Ascending aorta (tissue), 2 donors: Measurements from ENCODE around the gene SYCE3. TPM values are rescaled to one million over a fixed set of nuclear protein-coding genes. Genes with fewer than 3 reads are reported as not detected.

Source experiments
- DNase-seq, 2 donors: peaks; one replicate each; pipeline ENCODE4 v3.0.0-alpha.2; 2019; ENCODE audit warnings: low spot score in 2 of 2
- H3K27ac ChIP-seq, 2 donors: fragments of 200-600 bp; sonication (generic); one replicate each; pipeline ENCODE4 v1.5.1; 2016 to 2017; ENCODE audit warnings: mild to moderate bottlenecking in 1 of 2
- H3K27me3 ChIP-seq: fragments of 200-600 bp; sonication (generic); one replicate; pipeline ENCODE4 v1.5.1; 2017
- H3K36me3 ChIP-seq, 2 donors: fragments of 200-600 bp; sonication (generic); one replicate each; pipeline ENCODE4 v1.5.1; 2016
- H3K4me1 ChIP-seq, 2 donors: fragments of 200-600 bp; sonication (generic); one replicate each; pipeline ENCODE4 v1.5.1; 2016 to 2017; ENCODE audit warnings: mild to moderate bottlenecking in 1 of 2
- H3K4me3 ChIP-seq, 2 donors: fragments of 200-600 bp; sonication (generic); one replicate each; pipeline ENCODE4 v1.5.1; 2016 to 2017; ENCODE audit warnings: mild to moderate bottlenecking in 1 of 2
- H3K9me3 ChIP-seq, 2 donors: fragments of 200-600 bp; sonication (generic); one replicate each; pipeline ENCODE4 v1.5.1; 2016
- CTCF ChIP-seq, 3 experiments: fragments of 200-600 bp in 2 of 3; fragments of 450-650 bp in 1 of 3; sonication (generic) in 2 of 3; IDR thresholded peaks; one replicate each; pipeline ENCODE4 v1.5.1; 2016 to 2019; ENCODE audit warnings: antibody characterized with exemption in 3 of 3, mild to moderate bottlenecking in 1 of 3, moderate library complexity in 1 of 3
- intact Hi-C: fragments of 100-400 bp; cut with DNase I; formaldehyde crosslinking; loops from one replicate; pipeline ENCODE4 v1.15.1; 2023
- total RNA-seq: library from RNA; depleted of rRNA; stranded (reverse); fragments of >200 nt; gene quantifications from one replicate; pipeline ENCODE4 v1.1.0, GENCODE V29; 2016

SYCE3 gene
- total RNA-seq, 1 donor from 2014 or later, result not detected

- H3K36me3 ChIP-seq, result peaks cover 0 to 5% of the 10 kb centered on the region in 2 donors
- intact Hi-C loops, result no loop called here
- TF ChIP-seq CTCF (IDR thresholded peaks at IDR 0.05), result no peak
- no peaks in the 10 kb centered on the region for H3K27me3 ChIP-seq
- peaks cover 4 to 14% of the 10 kb centered on the region in 2 donors for H3K4me1 ChIP-seq
- no peak for DNase-seq
- peak overlapping the region in 1 of 2 donors; percentile 82 for H3K4me3 ChIP-seq
- H3K9me3 ChIP-seq, result no peaks in the 10 kb centered on the region
- H3K27ac ChIP-seq, result no peak overlapping the region
Observed at GRCh38 chr22:50584106-50585096, 21.7 kb upstream of the SYCE3 start.

GRCh38 chr22:50583294-50583861, 20.7 kb upstream of the SYCE3 start:
- Histone ChIP-seq H3K9me3 (no peaks in the 10 kb centered on the region), H3K4me3 (peak overlapping the region; percentile 65 to 82), H3K36me3 (peaks cover 0 to 5% of the 10 kb centered on the region in 2 donors), H3K27me3 (peaks cover under 1% of the 10 kb centered on the region), H3K4me1 (peaks cover 5 to 19% of the 10 kb centered on the region in 2 donors), H3K27ac (peak overlapping the region; percentile 95 to 99)
- DNase-seq, result no peak
- intact Hi-C loops, result loop anchor here (2.0 kb wide), 1 partner anchor 45 kb away; the partner anchor contains the start of gene ARSA
- no peak for TF ChIP-seq CTCF (IDR thresholded peaks at IDR 0.05)

- Histone ChIP-seq H3K27ac (peak within 1 kb of the TSS; percentile 95 to 99), H3K4me1 (peaks cover 7 to 23% of the 10 kb centered on the region in 2 donors), H3K36me3 (peaks cover 0 to 5% of the 10 kb centered on the region in 2 donors), H3K9me3 (no peaks in the 10 kb centered on the region), H3K27me3 (peaks cover 5% of the 10 kb centered on the region), H3K4me3 (peak within 1 kb of the TSS; percentile 65 to 82)
- peak; percentile 92 to 99 for DNase-seq
- intact Hi-C loops, result loop anchor here (1.0 to 2.0 kb wide), 4 partner anchors 20 to 74 kb away; partner anchors contain the start of genes ARSA, NCAPH2, SCO2 and SYCE3
- TF ChIP-seq CTCF (IDR thresholded peaks at IDR 0.05), result no peak
Observed at GRCh38 chr22:50582493-50583293, 20.0 kb upstream of the SYCE3 start, which contains the start of gene CHKB. CHKB (minus strand) TSS chr22:50582849; CDS start chr22:50582781, 68 bp downstream.

- H3K27me3 ChIP-seq, result peaks cover 5% of the 10 kb centered on the region
- no peaks in the 10 kb centered on the region for H3K9me3 ChIP-seq
- peaks cover 0 to 5% of the 10 kb centered on the region in 2 donors for H3K36me3 ChIP-seq
- TF ChIP-seq CTCF (IDR thresholded peaks at IDR 0.05), result no peak
- DNase-seq, result no peak
- peak overlapping the region; percentile 95 to 99 for H3K27ac ChIP-seq
- intact Hi-C loops, result loop anchor here (1.0 to 2.0 kb wide), 4 partner anchors 20 to 74 kb away; partner anchors contain the start of genes ARSA, NCAPH2, SCO2 and SYCE3
- peaks cover 7 to 23% of the 10 kb centered on the region in 2 donors for H3K4me1 ChIP-seq
- peak overlapping the region; percentile 65 to 82 for H3K4me3 ChIP-seq
Observed at GRCh38 chr22:50581950-50582492, 19.3 kb upstream of the SYCE3 start.
